NB4 (cell line): ENCODE measurements around the gene SLC25A36.

Source experiments
- CTCF ChIP-seq: IDR thresholded peaks from one replicate; pipeline ENCODE4 v1.5.1; 2012; ENCODE audit warnings: low read depth, low read length
- MYC ChIP-seq: IDR thresholded peaks from 2 replicates; pipeline ENCODE4 v1.6.1; 2011; ENCODE audit warnings: low read depth, low read length
- POLR2A ChIP-seq: IDR thresholded peaks from 2 replicates; pipeline ENCODE4 v1.6.1; 2011; ENCODE audit warnings: mild to moderate bottlenecking; ENCODE audit not compliant: insufficient read length; ENCODE audit errors: extremely low read depth
- TF ChIP-seq, protein P1 (sequence below): IDR thresholded peaks from 2 replicates; pipeline ENCODE4 v1.6.1; 2011; ENCODE audit warnings: low read depth, low read length

DNA sequence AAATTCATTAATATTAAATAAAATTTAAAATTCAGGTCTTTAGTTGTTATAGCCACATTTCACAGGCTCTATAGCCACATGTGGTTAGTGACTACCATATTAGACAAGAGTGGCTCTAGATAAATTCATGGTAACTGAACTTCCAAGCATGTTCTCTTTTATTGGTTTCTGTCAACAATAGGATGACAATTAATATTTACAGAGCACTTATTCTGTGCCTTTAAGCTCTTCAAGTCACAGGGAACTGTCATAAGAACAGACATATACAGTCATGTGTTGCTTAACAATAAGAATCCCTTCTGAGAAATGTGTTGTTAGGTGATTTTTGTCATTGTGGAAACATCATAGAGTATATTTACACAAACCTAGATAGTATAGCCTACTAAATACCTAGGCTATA lies 38.8 kb upstream of the SLC25A36 start:
- TF ChIP-seq CTCF (no peak), POLR2A (no peak), MYC (no peak)
- TF ChIP-seq, protein P1, sequence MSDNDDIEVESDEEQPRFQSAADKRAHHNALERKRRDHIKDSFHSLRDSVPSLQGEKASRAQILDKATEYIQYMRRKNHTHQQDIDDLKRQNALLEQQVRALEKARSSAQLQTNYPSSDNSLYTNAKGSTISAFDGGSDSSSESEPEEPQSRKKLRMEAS = no peak
